Keratinocyte (primary cell): ENCODE results near the gene IGF1R. TPM values are rescaled to one million over a fixed set of nuclear protein-coding genes. Genes with fewer than 3 reads are reported as not detected.

ENCODE experiments used
- DNase-seq: peaks from one replicate; pipeline ENCODE4 v3.0.0-alpha.2; 2011; ENCODE audit warnings: low read depth, missing footprints, low spot score
- FAIRE-seq: peaks from 2 replicates; lab custom pipeline; 2011; peaks lifted over from hg19 to GRCh38; lab: Jason Lieb, UNC
- H2AFZ ChIP-seq: 2 replicates; pipeline ENCODE4 v1.6.0; 2012; ENCODE audit warnings: low read length, control low read depth, inconsistent platforms; ENCODE audit not compliant: control insufficient read depth
- H3K27ac ChIP-seq: 2 replicates; pipeline ENCODE4 v1.5.1; 2011; ENCODE audit warnings: low read length; ENCODE audit not compliant: control insufficient read depth, insufficient read depth
- H3K27me3 ChIP-seq: 3 replicates; pipeline ENCODE4 v1.6.0; 2011; ENCODE audit warnings: low read length; ENCODE audit not compliant: control insufficient read depth, insufficient read depth; ENCODE audit errors: extremely low read depth
- H3K36me3 ChIP-seq, 2 experiments: 2 replicates in 1 of 2; 3 replicates in 1 of 2; pipeline ENCODE4 v1.5.1; 2011; ENCODE audit warnings: low read length in 2 of 2, mild to moderate bottlenecking in 1 of 2; ENCODE audit not compliant: control insufficient read depth in 2 of 2, insufficient read depth in 2 of 2; ENCODE audit errors: extremely low read depth in 1 of 2
- H3K4me1 ChIP-seq: 3 replicates; pipeline ENCODE4 v1.5.1; 2011; ENCODE audit warnings: low read length; ENCODE audit not compliant: control insufficient read depth, insufficient read depth; ENCODE audit errors: extremely low read depth
- H3K4me2 ChIP-seq: 3 replicates; pipeline ENCODE4 v1.6.0; 2011; ENCODE audit warnings: low read depth, low read length; ENCODE audit not compliant: control insufficient read depth, insufficient read depth; ENCODE audit errors: extremely low read depth
- H3K4me3 ChIP-seq, 3 experiments: fragments of 200-600 bp in 1 of 3; sonication (generic) in 1 of 3; 2 replicates in 2 of 3; 3 replicates in 1 of 3; pipeline ENCODE4 v1.5.1; 2011 to 2016; ENCODE audit warnings: low read length in 3 of 3, mild to moderate bottlenecking in 3 of 3, control low read depth in 2 of 3, inconsistent platforms in 1 of 3, low read depth in 1 of 3, mixed read lengths in 1 of 3, mixed run types in 1 of 3, moderate library complexity in 1 of 3; ENCODE audit not compliant: control insufficient read depth in 2 of 3, insufficient read depth in 2 of 3; ENCODE audit errors: extremely low read depth in 1 of 3
- H3K79me2 ChIP-seq: 2 replicates; pipeline ENCODE4 v1.6.0; 2012; ENCODE audit warnings: low read length; ENCODE audit not compliant: control insufficient read depth, insufficient read depth
- H3K9ac ChIP-seq: 3 replicates; pipeline ENCODE4 v1.6.0; 2011; ENCODE audit warnings: low read length; ENCODE audit not compliant: control insufficient read depth, insufficient read depth; ENCODE audit errors: extremely low read depth
- H3K9me1 ChIP-seq: 3 replicates; pipeline ENCODE4 v1.6.0; 2011; ENCODE audit warnings: low read length; ENCODE audit not compliant: control insufficient read depth, insufficient read depth; ENCODE audit errors: extremely low read depth
- H3K9me3 ChIP-seq: 2 replicates; pipeline ENCODE4 v1.5.1; 2012; ENCODE audit warnings: low read depth, low read length; ENCODE audit not compliant: control insufficient read depth
- H4K20me1 ChIP-seq: 3 replicates; pipeline ENCODE4 v1.6.0; 2011; ENCODE audit warnings: low read length; ENCODE audit not compliant: control insufficient read depth, insufficient read depth; ENCODE audit errors: extremely low read depth
- EZH2 ChIP-seq: IDR thresholded peaks from one replicate; pipeline ENCODE4 v1.6.1; 2012; ENCODE audit warnings: inconsistent platforms, mild to moderate bottlenecking, low read length, moderate library complexity
- dilution Hi-C: fragments of 300-500 bp; cut with MboI; formaldehyde crosslinking; loops from one replicate; pipeline ENCODE4 v1.7.0; 2020; ENCODE audit warnings: low sequenced_read_pairs; ENCODE audit not compliant: extremely low pct_ligation_motif_present
- polyA plus RNA-seq, 5 experiments: library from polyadenylated mRNA; depleted of rRNA in 3 of 5; stranded (reverse) in 3 of 5; stranded (forward) in 1 of 5; unstranded in 1 of 5; fragments of >200 nt; gene quantifications; 1 replicate in 1 of 5; 2 replicates in 3 of 5; 3 replicates in 1 of 5; pipeline versions ENCODE4 v1.2.1 to v1.2.3, GENCODE V29; 2011 to 2012; ENCODE audit warnings: missing spikeins in 2 of 5, low read depth in 1 of 5, low replicate concordance in 1 of 5
- TF ChIP-seq, protein P1 (sequence below), 3 experiments: IDR thresholded peaks in 1 of 3; conservative IDR thresholded peaks in 1 of 3; optimal IDR thresholded peaks in 1 of 3; 2 replicates in 2 of 3; 3 replicates in 1 of 3; pipeline versions ENCODE3 to v1.5.1; 2011; ENCODE audit warnings: low read length in 3 of 3, mild to moderate bottlenecking in 3 of 3, moderate library complexity in 2 of 3, control low read depth in 1 of 3, inconsistent platforms in 1 of 3; ENCODE audit not compliant: insufficient read depth in 2 of 3; ENCODE audit errors: extremely low read depth in 1 of 3

IGF1R gene
- polyA plus RNA-seq, 1 donor (not counting 4 experiments of a cell fraction or from before 2014, with no cell fraction given) = 14.5 TPM

DNA sequence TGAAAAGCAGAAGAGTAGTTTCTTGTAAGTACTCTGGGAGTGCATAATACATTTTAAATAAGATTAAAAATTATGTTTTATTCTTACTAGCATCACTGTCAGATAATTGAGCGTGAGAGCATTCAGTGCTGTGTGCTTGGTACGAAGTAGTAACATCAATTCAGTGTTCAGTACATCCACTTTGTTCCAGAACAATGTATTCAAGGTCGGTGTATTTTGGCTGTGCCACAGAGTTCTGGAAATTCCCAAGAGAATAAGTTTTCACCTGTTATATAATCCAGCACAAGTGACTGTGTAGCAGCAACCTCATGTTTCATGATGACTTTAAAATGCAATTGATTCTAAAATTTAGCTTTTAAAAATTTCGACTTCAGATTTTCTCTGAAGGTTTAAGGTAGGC lies 130.6 kb downstream of the IGF1R start:
- Histone ChIP-seq H2AFZ (no peak overlapping the region), H3K4me3 (no peak overlapping the region), H3K9me1 (no peaks in the 10 kb centered on the region), H3K27ac (peak overlapping the region; percentile 15), H3K4me1 (peaks cover 33% of the 10 kb centered on the region), H4K20me1 (no peaks in the 10 kb centered on the region), H3K9me3 (no peaks in the 10 kb centered on the region), H3K36me3 (no peaks in the 10 kb centered on the region), H3K4me2 (peak overlapping the region; percentile 57), H3K27me3 (no peaks in the 10 kb centered on the region), H3K9ac (no peak overlapping the region), H3K79me2 (peaks cover 75% of the 10 kb centered on the region)
- no peak for DNase-seq
- FAIRE-seq = no peak
- dilution Hi-C loops = no loop called here
- TF ChIP-seq, protein P1, sequence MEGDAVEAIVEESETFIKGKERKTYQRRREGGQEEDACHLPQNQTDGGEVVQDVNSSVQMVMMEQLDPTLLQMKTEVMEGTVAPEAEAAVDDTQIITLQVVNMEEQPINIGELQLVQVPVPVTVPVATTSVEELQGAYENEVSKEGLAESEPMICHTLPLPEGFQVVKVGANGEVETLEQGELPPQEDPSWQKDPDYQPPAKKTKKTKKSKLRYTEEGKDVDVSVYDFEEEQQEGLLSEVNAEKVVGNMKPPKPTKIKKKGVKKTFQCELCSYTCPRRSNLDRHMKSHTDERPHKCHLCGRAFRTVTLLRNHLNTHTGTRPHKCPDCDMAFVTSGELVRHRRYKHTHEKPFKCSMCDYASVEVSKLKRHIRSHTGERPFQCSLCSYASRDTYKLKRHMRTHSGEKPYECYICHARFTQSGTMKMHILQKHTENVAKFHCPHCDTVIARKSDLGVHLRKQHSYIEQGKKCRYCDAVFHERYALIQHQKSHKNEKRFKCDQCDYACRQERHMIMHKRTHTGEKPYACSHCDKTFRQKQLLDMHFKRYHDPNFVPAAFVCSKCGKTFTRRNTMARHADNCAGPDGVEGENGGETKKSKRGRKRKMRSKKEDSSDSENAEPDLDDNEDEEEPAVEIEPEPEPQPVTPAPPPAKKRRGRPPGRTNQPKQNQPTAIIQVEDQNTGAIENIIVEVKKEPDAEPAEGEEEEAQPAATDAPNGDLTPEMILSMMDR (optimal IDR thresholded peaks at IDR 0.05 in 1 of 3, IDR thresholded peaks at IDR 0.05 in 1 of 3, conservative IDR thresholded peaks at IDR 0.05 in 1 of 3; ENCODE audit: extremely low read depth in 1 of 3, insufficient read depth in 2 of 3, low read length in 3 of 3) = no peak
- no peak for TF ChIP-seq EZH2

DNA sequence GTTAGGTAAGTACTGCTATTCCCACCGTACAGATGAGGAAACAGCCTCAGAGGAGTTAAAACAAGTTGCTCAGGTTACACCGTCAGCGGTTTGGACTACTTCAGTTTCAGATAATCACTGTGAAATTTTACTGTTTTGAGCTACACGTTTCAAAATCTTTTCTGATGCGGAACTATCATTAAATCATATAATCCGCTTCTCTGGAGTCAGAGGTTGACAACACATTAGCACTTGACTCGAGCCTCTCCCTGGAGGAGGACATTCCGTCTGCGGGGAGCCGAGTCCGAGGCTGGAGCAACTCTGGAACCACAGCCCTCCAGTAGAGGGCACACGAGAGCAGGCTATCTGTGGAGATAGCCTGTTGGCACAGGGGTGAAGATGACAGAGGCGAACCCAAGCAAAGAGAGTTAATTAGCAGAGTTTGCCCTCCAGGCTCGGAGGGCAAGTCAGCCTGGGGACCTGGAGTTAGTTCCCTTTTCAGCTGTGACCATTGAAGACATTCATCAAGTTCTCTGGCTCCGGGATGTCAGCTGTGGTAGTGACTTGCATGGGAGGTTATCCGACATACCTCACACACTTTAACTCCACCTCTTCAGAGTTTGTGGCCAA lies 131.2 kb downstream of the IGF1R start:
- peak overlapping the region; percentile 57 for H3K4me2 ChIP-seq

More for the DNA sequence above, 131.2 kb downstream of the IGF1R start:
- TF ChIP-seq, protein P1 (optimal IDR thresholded peaks at IDR 0.05 in 1 of 3, IDR thresholded peaks at IDR 0.05 in 1 of 3, conservative IDR thresholded peaks at IDR 0.05 in 1 of 3; ENCODE audit: extremely low read depth in 1 of 3, insufficient read depth in 2 of 3, low read length in 3 of 3) = peak; percentile 93 to 97 (median 97)
- no peak for TF ChIP-seq EZH2
- Histone ChIP-seq H3K27ac (peak overlapping the region; percentile 15), H3K79me2 (peaks cover 74% of the 10 kb centered on the region), H3K4me1 (peaks cover 27% of the 10 kb centered on the region), H4K20me1 (no peaks in the 10 kb centered on the region), H3K9ac (no peak overlapping the region), H3K9me1 (no peaks in the 10 kb centered on the region), H2AFZ (no peak overlapping the region), H3K27me3 (no peaks in the 10 kb centered on the region), H3K36me3 (no peaks in the 10 kb centered on the region), H3K4me3 (peak overlapping the region in 1 of 3 experiments; percentile 25), H3K9me3 (no peaks in the 10 kb centered on the region)
- DNase-seq (peak; percentile 41), FAIRE-seq (peak; percentile 85)
- dilution Hi-C loops = no loop called here
